Esophagus muscularis mucosa (tissue), 4 donors: Measurements from ENCODE around the gene FCRLA.
"Not testable (repeated sequence)": the region's sequence is repeated elsewhere in the genome, so short reads cannot be mapped to it uniquely, and the experiment has no call there.

ENCODE experiments used
- CTCF ChIP-seq, 3 experiments: fragments of 200-600 bp in 2 of 3; fragments of 450-650 bp in 1 of 3; sonication (generic) in 2 of 3; IDR thresholded peaks; one replicate each; pipeline ENCODE4 v1.5.1; 2017 to 2019; ENCODE audit warnings: antibody characterized with exemption in 3 of 3, mild to moderate bottlenecking in 2 of 3, moderate library complexity in 1 of 3
- EP300 ChIP-seq: sonication (generic); formaldehyde crosslinking; IDR thresholded peaks from one replicate; pipeline ENCODE4 v1.6.1; 2017; ENCODE audit warnings: antibody characterized with exemption
- POLR2A ChIP-seq: fragments of 450-650 bp; IDR thresholded peaks from one replicate; pipeline ENCODE4 v1.6.1; 2017; ENCODE audit warnings: antibody characterized with exemption, moderate library complexity, mild to moderate bottlenecking, low read depth
- POLR2AphosphoS5 ChIP-seq, 2 donors: sonication (generic); formaldehyde crosslinking; IDR thresholded peaks; one replicate each; pipeline ENCODE4 v1.6.1; 2017; ENCODE audit warnings: antibody characterized with exemption in 2 of 2

DNA sequence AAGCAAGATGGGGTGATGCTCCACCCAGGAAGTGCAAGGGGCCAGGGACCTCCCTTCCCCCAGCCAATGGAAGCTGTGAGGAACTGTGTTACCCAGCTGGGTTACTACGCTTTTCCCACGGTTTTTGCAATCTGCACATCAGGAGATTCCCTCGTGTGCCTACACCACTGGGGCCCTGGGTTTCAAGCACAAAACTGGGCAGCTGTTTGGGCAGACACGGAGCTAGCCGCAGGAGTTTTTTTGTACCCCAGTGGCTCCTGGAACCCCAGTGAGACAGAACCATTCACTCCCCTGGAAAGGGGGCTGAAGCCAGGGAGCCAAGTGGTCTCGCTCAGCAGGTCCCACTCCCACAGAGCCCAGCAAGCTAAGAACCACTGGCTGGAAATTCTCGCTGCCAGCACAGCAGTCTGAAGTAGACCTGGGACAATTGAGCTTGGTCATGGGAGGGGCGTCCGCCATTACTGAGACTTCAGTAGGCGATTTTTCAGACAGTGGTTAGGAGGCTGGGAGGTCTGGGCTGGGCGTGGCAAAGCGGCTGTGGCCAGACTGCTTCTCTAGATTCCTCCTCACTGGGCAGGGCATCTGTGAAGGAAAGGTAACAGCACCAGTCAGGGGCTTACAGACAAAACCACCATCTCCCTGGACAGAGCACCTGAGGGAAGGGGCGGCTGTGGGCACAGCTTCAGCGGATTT, 13.9 kb upstream of the FCRLA start:
- not testable (repeated sequence) for TF ChIP-seq CTCF (IDR thresholded peaks at IDR 0.05); POLR2A; POLR2AphosphoS5 (IDR thresholded peaks at IDR 0.05); EP300
